Chondrocyte (in vitro differentiated cells): ENCODE results near the gene HOXB6. TPM values are rescaled to one million over a fixed set of nuclear protein-coding genes. Genes with fewer than 3 reads are reported as not detected.

Experiments used
- DNase-seq: peaks from one replicate; pipeline ENCODE4 v3.0.0; 2021; ENCODE audit warnings: mixed read lengths, low spot score
- H3K27ac Mint-ChIP-seq: one replicate; pipeline ENCODE4 v1.8.0; 2021; ENCODE audit warnings: mild to moderate bottlenecking, moderate library complexity, mixed read lengths; ENCODE audit not compliant: unreplicated experiment
- H3K27me3 Mint-ChIP-seq: 2 replicates; pipeline ENCODE4 v1.8.0; 2021; ENCODE audit warnings: low read depth, mixed read lengths
- H3K36me3 Mint-ChIP-seq: 2 replicates; pipeline ENCODE4 v1.8.0; 2021; ENCODE audit warnings: low read depth, mixed read lengths
- H3K4me1 Mint-ChIP-seq: 2 replicates; pipeline ENCODE4 v1.8.0; 2021; ENCODE audit warnings: low read depth, mild to moderate bottlenecking, mixed read lengths
- H3K4me3 Mint-ChIP-seq: one replicate; pipeline ENCODE4 v1.8.0; 2021; ENCODE audit warnings: mild to moderate bottlenecking, moderate library complexity, mixed read lengths; ENCODE audit not compliant: unreplicated experiment
- H3K9me3 Mint-ChIP-seq: 2 replicates; pipeline ENCODE4 v1.8.0; 2021; ENCODE audit warnings: low read depth, mixed read lengths
- total RNA-seq: library from RNA; stranded (reverse); gene quantifications from 3 replicates; pipeline ENCODE4 v1.2.1, GENCODE V29; 2021
- TF ChIP-seq, protein P1 (sequence below): fragments of 200-600 bp; sonication (generic); IDR thresholded peaks from 2 replicates; pipeline ENCODE4 v1.5.0; 2021; ENCODE audit warnings: antibody characterized with exemption, mild to moderate bottlenecking, moderate library complexity

Gene HOXB6
- total RNA-seq, 1 donor from 2014 or later = not detected

- H3K4me1 Mint-ChIP-seq = no peaks in the 10 kb centered on the region
- peaks cover 65% of the 10 kb centered on the region for H3K27me3 Mint-ChIP-seq
- no peak overlapping the region for H3K27ac Mint-ChIP-seq
- no peak overlapping the region for H3K4me3 Mint-ChIP-seq
- DNase-seq = no peak
- no peaks in the 10 kb centered on the region for H3K9me3 Mint-ChIP-seq
- H3K36me3 Mint-ChIP-seq = no peaks in the 10 kb centered on the region
- TF ChIP-seq, protein P1, sequence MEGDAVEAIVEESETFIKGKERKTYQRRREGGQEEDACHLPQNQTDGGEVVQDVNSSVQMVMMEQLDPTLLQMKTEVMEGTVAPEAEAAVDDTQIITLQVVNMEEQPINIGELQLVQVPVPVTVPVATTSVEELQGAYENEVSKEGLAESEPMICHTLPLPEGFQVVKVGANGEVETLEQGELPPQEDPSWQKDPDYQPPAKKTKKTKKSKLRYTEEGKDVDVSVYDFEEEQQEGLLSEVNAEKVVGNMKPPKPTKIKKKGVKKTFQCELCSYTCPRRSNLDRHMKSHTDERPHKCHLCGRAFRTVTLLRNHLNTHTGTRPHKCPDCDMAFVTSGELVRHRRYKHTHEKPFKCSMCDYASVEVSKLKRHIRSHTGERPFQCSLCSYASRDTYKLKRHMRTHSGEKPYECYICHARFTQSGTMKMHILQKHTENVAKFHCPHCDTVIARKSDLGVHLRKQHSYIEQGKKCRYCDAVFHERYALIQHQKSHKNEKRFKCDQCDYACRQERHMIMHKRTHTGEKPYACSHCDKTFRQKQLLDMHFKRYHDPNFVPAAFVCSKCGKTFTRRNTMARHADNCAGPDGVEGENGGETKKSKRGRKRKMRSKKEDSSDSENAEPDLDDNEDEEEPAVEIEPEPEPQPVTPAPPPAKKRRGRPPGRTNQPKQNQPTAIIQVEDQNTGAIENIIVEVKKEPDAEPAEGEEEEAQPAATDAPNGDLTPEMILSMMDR = no peak
Measured at GRCh38 chr17:48569674-48570324, 35.0 kb downstream of the HOXB6 start.

DNA sequence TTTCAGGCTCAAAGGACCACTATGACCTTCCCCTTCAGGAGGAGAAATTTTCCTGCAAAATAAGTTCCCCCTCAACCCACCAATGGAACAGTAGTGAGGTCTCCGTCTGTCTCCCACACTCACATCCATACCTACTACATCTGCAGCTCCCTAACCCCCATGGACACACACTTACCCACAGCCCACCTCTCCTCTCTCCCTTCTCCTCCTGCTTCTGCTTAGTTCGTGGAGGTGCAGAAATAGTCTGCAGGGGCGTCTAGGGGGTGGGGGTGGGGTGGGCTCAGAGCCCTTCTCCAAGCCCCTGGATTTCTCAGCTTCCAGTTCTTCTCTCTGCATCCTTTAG is 35.6 kb downstream of the HOXB6 start:
- no peak for DNase-seq
- Mint-ChIP-seq H3K27me3 (peaks cover 59% of the 10 kb centered on the region), H3K9me3 (no peaks in the 10 kb centered on the region), H3K27ac (no peak overlapping the region), H3K4me3 (no peak overlapping the region), H3K36me3 (no peaks in the 10 kb centered on the region), H3K4me1 (no peaks in the 10 kb centered on the region)
- TF ChIP-seq, protein P1 = no peak

- TF ChIP-seq, protein P1 = no peak
- peaks cover 56% of the 10 kb centered on the region for H3K27me3 Mint-ChIP-seq
- no peak overlapping the region for H3K4me3 Mint-ChIP-seq
- DNase-seq = no peak
- H3K36me3 Mint-ChIP-seq = no peaks in the 10 kb centered on the region
- H3K4me1 Mint-ChIP-seq = no peaks in the 10 kb centered on the region
- no peaks in the 10 kb centered on the region for H3K9me3 Mint-ChIP-seq
- H3K27ac Mint-ChIP-seq = no peak overlapping the region
Measured at GRCh38 chr17:48568499-48569239, 36.1 kb downstream of the HOXB6 start.

- Mint-ChIP-seq H3K4me3 (no peak overlapping the region), H3K4me1 (no peaks in the 10 kb centered on the region), H3K9me3 (no peaks in the 10 kb centered on the region), H3K36me3 (no peaks in the 10 kb centered on the region), H3K27ac (no peak overlapping the region), H3K27me3 (peaks cover 56% of the 10 kb centered on the region)
- DNase-seq = no peak
- TF ChIP-seq, protein P1 = no peak
Measured at GRCh38 chr17:48567646-48568354, 37.0 kb downstream of the HOXB6 start.

DNA sequence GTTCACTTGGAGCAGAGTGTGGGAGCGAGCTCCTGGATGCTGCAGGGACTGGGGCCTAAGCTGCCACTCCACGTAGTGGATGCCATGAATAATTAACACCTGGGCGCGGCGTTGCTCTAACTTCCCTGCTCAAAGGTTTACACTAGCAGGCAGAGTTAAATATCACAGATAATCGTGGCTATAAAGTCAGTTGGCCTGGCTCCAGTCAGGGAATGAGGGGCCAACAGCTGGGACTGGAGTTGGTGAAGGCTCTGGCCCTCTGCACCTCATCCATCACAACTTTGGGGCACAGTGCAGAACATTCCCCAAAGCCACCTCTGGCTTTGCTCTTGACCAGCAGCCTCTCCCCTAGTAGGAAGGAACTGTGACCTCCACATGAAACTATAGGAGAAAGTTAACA is 37.6 kb downstream of the HOXB6 start:
- H3K27ac Mint-ChIP-seq = no peak overlapping the region
- H3K36me3 Mint-ChIP-seq = no peaks in the 10 kb centered on the region
- TF ChIP-seq, protein P1 = no peak
- H3K4me3 Mint-ChIP-seq = no peak overlapping the region
- no peak for DNase-seq
- H3K9me3 Mint-ChIP-seq = no peaks in the 10 kb centered on the region
- no peaks in the 10 kb centered on the region for H3K4me1 Mint-ChIP-seq
- peaks cover 56% of the 10 kb centered on the region for H3K27me3 Mint-ChIP-seq
